Measurements from ENCODE around the gene C10orf62.

DNA sequence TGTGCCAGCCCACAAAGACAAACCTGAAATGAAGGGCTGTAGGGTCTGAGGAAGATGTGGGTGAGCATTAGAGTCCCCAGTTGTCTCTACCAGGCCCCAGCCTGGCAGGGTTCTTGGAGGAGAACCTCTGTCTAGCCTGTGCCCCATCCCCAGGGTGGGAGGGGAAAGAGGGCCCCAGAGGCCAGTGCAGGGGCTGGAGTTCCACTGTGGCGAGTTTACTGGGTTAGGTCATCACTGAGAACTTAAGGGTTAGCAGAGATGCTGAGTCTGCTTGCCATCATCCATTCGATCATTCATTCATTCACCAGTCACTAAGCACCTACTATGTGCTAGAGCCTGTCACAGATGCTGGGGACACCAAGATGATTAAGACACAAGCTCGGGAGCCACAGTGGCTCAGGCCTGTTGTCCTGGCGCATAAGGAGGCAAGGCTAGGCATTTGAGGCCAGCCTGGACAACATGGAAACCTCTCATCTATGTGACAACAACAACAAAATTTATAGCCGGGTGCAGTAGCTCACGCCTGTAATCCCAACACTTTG lies 14.3 kb upstream of the C10orf62 start:
- TF ChIP-seq CTCF (optimal IDR thresholded peaks at IDR 0.05 in 1 of 3, IDR thresholded peaks at IDR 0.05 in 1 of 3, conservative IDR thresholded peaks at IDR 0.05 in 1 of 3; ENCODE audit: extremely low read depth in 1 of 3, insufficient read depth in 2 of 3, low read length in 3 of 3) = no peak
- TF ChIP-seq EZH2 (IDR thresholded peaks at IDR 0.05; ENCODE audit: low read length) = no peak

Measured in keratinocyte (primary cell).